Left ventricle myocardium inferior (tissue), 1 donor: Measurements from ENCODE around the gene GRIN3B. TPM values are rescaled to one million over a fixed set of nuclear protein-coding genes. Genes with fewer than 3 reads are reported as not detected.

Source experiments
- DNase-seq: peaks from one replicate; pipeline ENCODE4 v3.0.0-alpha.2; 2020
- H3K27ac ChIP-seq: fragments of 200-600 bp; replicated peaks from 2 replicates; pipeline ENCODE4 v1.8.0; 2021
- H3K27me3 ChIP-seq: fragments of 200-600 bp; 2 replicates; pipeline ENCODE4 v1.8.0; 2021; ENCODE audit warnings: low read depth
- H3K36me3 ChIP-seq: fragments of 200-600 bp; 2 replicates; pipeline ENCODE4 v1.8.0; 2021
- H3K4me1 ChIP-seq: fragments of 200-600 bp; 2 replicates; pipeline ENCODE4 v1.8.0; 2021
- H3K4me3 ChIP-seq: fragments of 200-600 bp; 2 replicates; pipeline ENCODE4 v1.8.0; 2021; ENCODE audit warnings: mild to moderate bottlenecking, moderate library complexity
- H3K9me3 ChIP-seq: fragments of 200-600 bp; replicated peaks from 2 replicates; pipeline ENCODE4 v1.8.0; 2021
- intact Hi-C: fragments of 100-400 bp; cut with micrococcal nuclease; formaldehyde crosslinking; loops from one replicate; pipeline ENCODE4 v1.11.0; 2022
- total RNA-seq: library from RNA; stranded (reverse); fragmentation: NEBNext Ultra II Directional; extraction: Animal tissue kit (Norgen Biotek cat#: 25700); gene quantifications from one replicate; pipeline ENCODE4 v1.2.1, GENCODE V29; 2021
- TF ChIP-seq, protein P1 (sequence below): fragments of 200-600 bp; IDR thresholded peaks from 2 replicates; pipeline ENCODE4 v1.8.0; 2021; ENCODE audit warnings: antibody characterized with exemption, mild to moderate bottlenecking, borderline replicate concordance
- donor health status: DM: no; HTN: yes; CAD: no; lungs with severe emphysema.

Gene GRIN3B
- total RNA-seq, 1 donor from 2014 or later, result not detected

DNA sequence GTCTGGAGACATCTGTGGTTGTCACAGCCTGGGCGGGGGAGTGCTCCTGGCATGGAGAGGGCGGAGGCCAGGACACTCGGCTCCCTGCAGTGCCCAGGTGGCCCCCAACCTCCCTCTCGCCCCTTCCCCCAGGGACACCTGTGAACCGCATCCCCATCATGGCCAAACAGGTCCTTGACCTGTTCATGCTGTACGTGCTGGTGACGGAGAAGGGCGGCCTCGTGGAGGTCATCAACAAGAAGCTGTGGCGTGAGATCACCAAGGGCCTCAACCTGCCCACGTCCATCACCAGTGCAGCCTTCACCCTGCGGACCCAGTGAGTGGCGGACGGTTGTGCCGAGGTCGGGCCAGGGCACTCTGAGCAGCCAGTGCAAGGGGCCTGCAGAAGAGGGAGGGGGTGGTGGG is 36.1 kb upstream of the GRIN3B start:
- DNase-seq, result no peak
- no peak overlapping the region for H3K27ac ChIP-seq
- no peak overlapping the region for H3K4me3 ChIP-seq
- TF ChIP-seq, protein P1, sequence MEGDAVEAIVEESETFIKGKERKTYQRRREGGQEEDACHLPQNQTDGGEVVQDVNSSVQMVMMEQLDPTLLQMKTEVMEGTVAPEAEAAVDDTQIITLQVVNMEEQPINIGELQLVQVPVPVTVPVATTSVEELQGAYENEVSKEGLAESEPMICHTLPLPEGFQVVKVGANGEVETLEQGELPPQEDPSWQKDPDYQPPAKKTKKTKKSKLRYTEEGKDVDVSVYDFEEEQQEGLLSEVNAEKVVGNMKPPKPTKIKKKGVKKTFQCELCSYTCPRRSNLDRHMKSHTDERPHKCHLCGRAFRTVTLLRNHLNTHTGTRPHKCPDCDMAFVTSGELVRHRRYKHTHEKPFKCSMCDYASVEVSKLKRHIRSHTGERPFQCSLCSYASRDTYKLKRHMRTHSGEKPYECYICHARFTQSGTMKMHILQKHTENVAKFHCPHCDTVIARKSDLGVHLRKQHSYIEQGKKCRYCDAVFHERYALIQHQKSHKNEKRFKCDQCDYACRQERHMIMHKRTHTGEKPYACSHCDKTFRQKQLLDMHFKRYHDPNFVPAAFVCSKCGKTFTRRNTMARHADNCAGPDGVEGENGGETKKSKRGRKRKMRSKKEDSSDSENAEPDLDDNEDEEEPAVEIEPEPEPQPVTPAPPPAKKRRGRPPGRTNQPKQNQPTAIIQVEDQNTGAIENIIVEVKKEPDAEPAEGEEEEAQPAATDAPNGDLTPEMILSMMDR, result no peak
- intact Hi-C loops, result no loop called here
- H3K36me3 ChIP-seq, result peaks cover 38% of the 10 kb centered on the region
- H3K27me3 ChIP-seq, result no peaks in the 10 kb centered on the region
- peaks cover 4% of the 10 kb centered on the region for H3K9me3 ChIP-seq
- H3K4me1 ChIP-seq, result no peaks in the 10 kb centered on the region

DNA sequence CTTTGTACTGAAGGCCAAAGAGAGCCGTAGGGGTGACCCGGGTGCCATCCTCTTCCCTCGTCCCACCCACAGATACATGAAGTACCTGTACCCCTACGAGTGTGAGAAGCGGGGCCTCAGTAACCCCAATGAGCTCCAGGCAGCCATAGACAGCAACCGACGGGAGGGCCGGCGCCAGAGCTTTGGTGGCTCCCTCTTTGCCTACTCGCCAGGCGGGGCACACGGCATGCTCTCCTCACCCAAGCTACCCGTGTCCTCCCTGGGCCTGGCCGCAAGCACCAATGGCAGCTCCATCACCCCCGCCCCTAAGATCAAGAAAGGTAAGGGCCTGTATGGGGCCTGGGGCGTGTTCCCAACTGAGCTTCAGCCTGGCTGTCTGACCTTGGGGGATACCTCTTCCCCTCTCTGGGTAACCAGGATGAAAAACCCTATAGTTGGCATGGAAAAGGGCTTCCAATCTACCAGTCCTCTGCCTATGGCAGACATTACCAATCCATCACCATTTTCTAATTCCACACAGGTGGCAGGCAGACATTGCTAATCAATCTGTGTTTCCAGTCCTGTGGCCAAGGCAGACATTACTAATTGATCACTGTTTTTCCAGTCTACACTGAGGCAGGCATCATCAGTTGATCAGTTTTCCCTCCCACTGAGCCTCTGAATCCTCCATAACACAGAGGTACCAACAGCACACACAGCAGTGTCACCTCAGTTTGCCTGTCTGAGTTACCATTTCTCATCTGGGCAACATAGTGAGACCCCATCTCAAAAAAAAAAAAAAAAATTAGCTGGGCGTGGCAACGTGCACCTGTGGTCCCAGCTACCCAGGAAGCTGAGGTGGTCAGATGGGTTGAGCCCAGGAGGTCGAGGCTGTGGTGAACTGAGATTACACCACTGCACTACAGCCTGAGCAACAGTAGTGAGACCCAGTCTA is 35.2 kb upstream of the GRIN3B start:
- Histone ChIP-seq H3K4me3 (no peak overlapping the region), H3K9me3 (peaks cover 4% of the 10 kb centered on the region), H3K27ac (no peak overlapping the region), H3K27me3 (no peaks in the 10 kb centered on the region), H3K36me3 (peaks cover 47% of the 10 kb centered on the region), H3K4me1 (no peaks in the 10 kb centered on the region)
- TF ChIP-seq, protein P1, result no peak
- intact Hi-C loops, result no loop called here
- DNase-seq, result no peak

DNA sequence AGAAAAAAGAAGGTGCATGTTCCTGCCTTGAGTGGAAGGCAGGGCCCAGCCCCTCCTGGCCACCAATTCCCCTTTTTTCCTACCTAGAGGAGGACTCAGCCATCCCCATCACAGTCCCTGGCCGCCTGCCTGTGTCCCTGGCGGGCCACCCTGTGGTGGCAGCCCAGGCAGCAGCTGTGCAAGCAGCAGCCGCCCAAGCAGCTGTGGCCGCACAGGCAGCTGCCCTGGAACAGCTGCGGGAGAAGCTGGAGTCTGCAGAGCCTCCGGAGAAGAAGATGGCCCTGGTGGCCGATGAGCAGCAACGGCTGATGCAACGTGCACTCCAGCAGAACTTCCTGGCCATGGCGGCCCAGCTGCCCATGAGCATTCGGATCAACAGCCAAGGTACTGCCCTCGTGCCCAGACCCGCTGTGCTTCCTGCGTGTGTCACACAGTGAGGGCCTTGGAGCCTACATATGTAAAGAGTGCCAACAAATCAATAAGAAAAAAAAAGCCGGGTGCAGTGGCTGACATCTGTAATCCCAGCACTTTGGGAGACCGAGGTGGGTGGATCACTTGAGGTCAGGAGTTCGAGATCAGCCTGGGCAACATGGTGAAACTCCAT is 33.6 kb upstream of the GRIN3B start:
- no peak for DNase-seq
- H3K27me3 ChIP-seq, result no peaks in the 10 kb centered on the region
- H3K4me1 ChIP-seq, result no peaks in the 10 kb centered on the region
- no peak overlapping the region for H3K27ac ChIP-seq
- H3K4me3 ChIP-seq, result no peak overlapping the region
- peaks cover 62% of the 10 kb centered on the region for H3K36me3 ChIP-seq
- H3K9me3 ChIP-seq, result peaks cover 17% of the 10 kb centered on the region
- intact Hi-C loops, result no loop called here
- TF ChIP-seq, protein P1, result no peak

DNA sequence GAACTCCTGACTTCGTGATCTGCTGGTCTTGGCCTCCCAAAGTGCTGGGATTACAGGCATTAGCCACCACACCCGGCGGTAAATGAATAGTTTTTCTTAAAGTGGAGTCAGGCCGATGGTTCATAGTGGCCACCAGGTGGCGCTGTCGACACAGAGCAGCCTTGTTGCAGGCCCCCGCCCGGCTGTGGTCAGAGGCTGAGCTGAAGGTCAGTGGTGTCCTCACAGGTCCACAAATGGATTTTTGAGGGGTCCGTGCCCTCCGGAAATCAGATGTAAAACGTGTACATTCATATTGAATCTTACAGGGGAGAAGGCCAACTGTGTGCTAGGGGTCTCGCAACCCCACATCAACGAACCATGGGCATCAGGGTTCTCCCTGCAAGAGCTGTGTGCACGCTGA is 29.5 kb upstream of the GRIN3B start:
- Histone ChIP-seq H3K4me1 (no peaks in the 10 kb centered on the region), H3K27me3 (no peaks in the 10 kb centered on the region), H3K4me3 (no peak overlapping the region), H3K9me3 (peaks cover 17% of the 10 kb centered on the region), H3K27ac (no peak overlapping the region), H3K36me3 (peaks cover 59% of the 10 kb centered on the region)
- TF ChIP-seq, protein P1, result peak; percentile 46
- intact Hi-C loops, result no loop called here
- no peak for DNase-seq

DNA sequence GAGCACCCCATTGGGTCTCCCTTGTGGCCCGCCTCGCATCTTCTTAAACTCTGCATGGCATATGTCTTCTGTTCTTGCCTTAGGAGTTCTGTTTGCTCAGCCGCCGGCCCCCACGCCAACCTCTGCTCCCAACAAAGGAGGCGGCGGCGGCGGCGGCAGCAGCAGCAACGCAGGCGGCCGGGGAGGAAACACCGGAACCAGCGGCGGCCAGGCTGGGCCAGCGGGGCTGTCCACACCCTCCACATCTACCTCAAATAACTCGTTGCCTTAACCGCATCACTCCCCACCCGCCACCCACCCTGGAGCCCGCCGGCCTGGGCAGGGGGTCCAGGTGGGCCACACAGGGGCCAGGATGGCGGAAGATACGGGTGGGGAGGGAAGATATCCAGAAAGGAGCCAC is 28.4 kb upstream of the GRIN3B start:
- TF ChIP-seq, protein P1, result no peak
- no peaks in the 10 kb centered on the region for H3K4me1 ChIP-seq
- no peak for DNase-seq
- intact Hi-C loops, result no loop called here
- no peaks in the 10 kb centered on the region for H3K27me3 ChIP-seq
- no peak overlapping the region for H3K4me3 ChIP-seq
- H3K36me3 ChIP-seq, result peaks cover 53% of the 10 kb centered on the region
- H3K27ac ChIP-seq, result no peak overlapping the region
- peaks cover 13% of the 10 kb centered on the region for H3K9me3 ChIP-seq
